Vagina (tissue), 2 donors: Measurements from ENCODE around the gene KATNA1.

Experiments used
- CTCF ChIP-seq, 3 experiments: fragments of 450-650 bp in 2 of 3; fragments of 200-600 bp in 1 of 3; sonication (generic) in 1 of 3; IDR thresholded peaks; one replicate each; pipeline ENCODE4 v1.5.1; 2017 to 2019; ENCODE audit warnings: antibody characterized with exemption in 3 of 3, mild to moderate bottlenecking in 2 of 3, moderate library complexity in 2 of 3
- POLR2A ChIP-seq, 2 donors: fragments of 450-650 bp; IDR thresholded peaks; one replicate each; pipeline ENCODE4 v1.6.1; 2017; ENCODE audit warnings: antibody characterized with exemption in 2 of 2, mild to moderate bottlenecking in 2 of 2, moderate library complexity in 2 of 2
- POLR2AphosphoS5 ChIP-seq, 2 donors: sonication (generic); formaldehyde crosslinking; IDR thresholded peaks; one replicate each; pipeline ENCODE4 v1.9.0; 2017; ENCODE audit warnings: antibody characterized with exemption in 2 of 2, mild to moderate bottlenecking in 2 of 2, low read depth in 1 of 2; ENCODE audit not compliant: insufficient read depth in 1 of 2

GRCh38 chr6:149545258-149545753, 103.2 kb downstream of the KATNA1 start:
- no peak for TF ChIP-seq CTCF (IDR thresholded peaks at IDR 0.05)
- TF ChIP-seq POLR2A (IDR thresholded peaks at IDR 0.05), result no peak
- no peak for TF ChIP-seq POLR2AphosphoS5 (IDR thresholded peaks at IDR 0.05; ENCODE audit: insufficient read depth in 1 of 2, low read depth in 1 of 2)
